WTC11 (cell line): ENCODE results near the gene ALDH3A2. TPM values are rescaled to one million over a fixed set of nuclear protein-coding genes. Genes with fewer than 3 reads are reported as not detected.
A peak's percentile ranks its signal among the peaks of the same experiment; 100 is the strongest.

ENCODE experiments used
- ATAC-seq: fragments of 200-7000 bp; cut with Tn5 transposase; 2 replicates; pipeline ENCODE4 v1.10.0; 2021; ENCODE audit warnings: mild to moderate bottlenecking, moderate library complexity
- CTCF ChIA-PET: fragments of 300-600 bp; sonication (Branson Sonifier 250); formaldehyde crosslinking; loops from one replicate; lab custom pipeline; 2021; ENCODE audit warnings: antibody characterized with exemption; lab: Charles Lee
- POLR2A ChIA-PET: fragments of 350-600 bp; sonication (Branson Sonifier 250); formaldehyde crosslinking; loops from one replicate; lab custom pipeline; 2021; ENCODE audit warnings: antibody characterized with exemption; lab: Charles Lee
- DNase-seq: peaks from one replicate; pipeline ENCODE4 v3.0.0; 2021; ENCODE audit warnings: low spot score
- H3K27ac Mint-ChIP-seq: 2 replicates; pipeline ENCODE4 v1.8.0; 2021; ENCODE audit warnings: mixed read lengths
- H3K27me3 Mint-ChIP-seq: 2 replicates; pipeline ENCODE4 v1.8.0; 2021; ENCODE audit warnings: low read depth, mild to moderate bottlenecking, moderate library complexity, mixed read lengths
- H3K36me3 Mint-ChIP-seq: 2 replicates; pipeline ENCODE4 v1.8.0; 2021; ENCODE audit warnings: mixed read lengths
- H3K4me1 Mint-ChIP-seq: 2 replicates; pipeline ENCODE4 v1.8.0; 2022; ENCODE audit warnings: mixed read lengths
- H3K4me3 Mint-ChIP-seq: 2 replicates; pipeline ENCODE4 v1.8.0; 2021; ENCODE audit warnings: mild to moderate bottlenecking, moderate library complexity, mixed read lengths
- H3K9me3 Mint-ChIP-seq: 2 replicates; pipeline ENCODE4 v1.8.0; 2021; ENCODE audit warnings: mixed read lengths
- IRF2 ChIP-seq: sonication (generic); formaldehyde crosslinking; IDR thresholded peaks from 2 replicates; pipeline ENCODE4 v1.8.0; 2022; ENCODE audit warnings: low read depth, missing genetic modification reagents, borderline replicate concordance
- NFATC4 ChIP-seq: fragments of 250-450 bp; sonication (Bioruptor Pico); IDR thresholded peaks from 2 replicates; pipeline ENCODE4 v1.9.0; 2021; ENCODE audit warnings: mild to moderate bottlenecking
- NFYB ChIP-seq: sonication (generic); formaldehyde crosslinking; conservative IDR thresholded peaks from 2 replicates; pipeline ENCODE4 v1.8.0; 2022; ENCODE audit warnings: low read depth, missing genetic modification reagents
- RELA ChIP-seq: sonication (generic); formaldehyde crosslinking; IDR thresholded peaks from 2 replicates; pipeline ENCODE4 v1.8.1; 2022; ENCODE audit warnings: missing genetic modification reagents, mild to moderate bottlenecking, borderline replicate concordance
- ZNF121 ChIP-seq: sonication (generic); formaldehyde crosslinking; IDR thresholded peaks from 2 replicates; pipeline ENCODE4 v1.8.0; 2023; ENCODE audit warnings: missing genetic modification reagents
- total RNA-seq: library from RNA; stranded (reverse); gene quantifications from 3 replicates; pipeline ENCODE4 v1.2.3, GENCODE V29; 2021
- TF ChIP-seq, protein P1 (sequence below): sonication (generic); formaldehyde crosslinking; IDR thresholded peaks from 2 replicates; pipeline ENCODE4 v1.8.1; 2022; ENCODE audit warnings: low read depth, missing genetic modification reagents, borderline replicate concordance
- TF ChIP-seq, protein P2 (sequence below): fragments of 200-600 bp; IDR thresholded peaks from 2 replicates; pipeline ENCODE4 v1.8.0; 2022; ENCODE audit warnings: antibody characterized with exemption
- TF ChIP-seq, protein P3 (sequence below): sonication (generic); formaldehyde crosslinking; IDR thresholded peaks from 2 replicates; pipeline ENCODE4 v1.8.0; 2023; ENCODE audit warnings: missing genetic modification reagents
- TF ChIP-seq, protein P4 (sequence below): sonication (generic); formaldehyde crosslinking; IDR thresholded peaks from 2 replicates; pipeline ENCODE4 v1.8.0; 2022; ENCODE audit warnings: mild to moderate bottlenecking, missing genetic modification reagents
- TF ChIP-seq, protein P5 (sequence below): sonication (generic); formaldehyde crosslinking; IDR thresholded peaks from 2 replicates; pipeline ENCODE4 v1.8.1; 2023; ENCODE audit warnings: mild to moderate bottlenecking, missing genetic modification reagents, moderate library complexity

Gene ALDH3A2
- total RNA-seq, 1 experiment from 2014 or later = 68.5 TPM

DNA sequence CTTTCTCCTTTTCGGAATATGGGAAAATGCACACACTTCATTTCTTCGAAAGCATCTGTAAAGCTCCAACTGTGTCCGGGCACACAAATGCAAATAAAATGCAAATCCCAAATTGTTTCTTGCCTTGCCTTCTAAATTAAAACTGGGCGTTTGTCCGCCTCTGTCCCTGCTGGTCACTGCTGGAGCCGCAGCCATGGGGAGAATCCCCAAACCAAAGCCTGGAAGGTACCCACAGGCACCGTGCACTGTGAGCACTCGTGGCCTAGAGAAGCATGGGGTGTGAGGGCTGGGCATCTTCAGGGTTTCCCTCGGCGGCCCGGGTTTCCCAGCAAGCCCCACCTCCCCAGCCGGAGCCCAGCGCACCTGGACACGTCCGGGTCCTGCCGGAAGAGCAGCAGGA is 64.9 kb downstream of the ALDH3A2 start:
- DNase-seq = peak; percentile 68
- H3K9me3 Mint-ChIP-seq = no peaks in the 10 kb centered on the region
- ChIA-PET CTCF (interaction anchor here (1.0 kb wide), 1 partner anchor 351 kb away, joined by 3 read pairs; the partner anchor contains the start of gene B9D1), POLR2A (no interaction called here)
- peak; percentile 69 for ATAC-seq
- H3K4me3 Mint-ChIP-seq = no peak overlapping the region
- no peaks in the 10 kb centered on the region for H3K36me3 Mint-ChIP-seq
- no peak overlapping the region for H3K27ac Mint-ChIP-seq
- peaks cover 11% of the 10 kb centered on the region; the same call in 1 of the 2 replicates for H3K4me1 Mint-ChIP-seq
- H3K27me3 Mint-ChIP-seq = no peaks in the 10 kb centered on the region
- TF ChIP-seq, protein P1, sequence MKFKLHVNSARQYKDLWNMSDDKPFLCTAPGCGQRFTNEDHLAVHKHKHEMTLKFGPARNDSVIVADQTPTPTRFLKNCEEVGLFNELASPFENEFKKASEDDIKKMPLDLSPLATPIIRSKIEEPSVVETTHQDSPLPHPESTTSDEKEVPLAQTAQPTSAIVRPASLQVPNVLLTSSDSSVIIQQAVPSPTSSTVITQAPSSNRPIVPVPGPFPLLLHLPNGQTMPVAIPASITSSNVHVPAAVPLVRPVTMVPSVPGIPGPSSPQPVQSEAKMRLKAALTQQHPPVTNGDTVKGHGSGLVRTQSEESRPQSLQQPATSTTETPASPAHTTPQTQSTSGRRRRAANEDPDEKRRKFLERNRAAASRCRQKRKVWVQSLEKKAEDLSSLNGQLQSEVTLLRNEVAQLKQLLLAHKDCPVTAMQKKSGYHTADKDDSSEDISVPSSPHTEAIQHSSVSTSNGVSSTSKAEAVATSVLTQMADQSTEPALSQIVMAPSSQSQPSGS (CRISPR knock-in tag) = no peak
- TF ChIP-seq, protein P2, sequence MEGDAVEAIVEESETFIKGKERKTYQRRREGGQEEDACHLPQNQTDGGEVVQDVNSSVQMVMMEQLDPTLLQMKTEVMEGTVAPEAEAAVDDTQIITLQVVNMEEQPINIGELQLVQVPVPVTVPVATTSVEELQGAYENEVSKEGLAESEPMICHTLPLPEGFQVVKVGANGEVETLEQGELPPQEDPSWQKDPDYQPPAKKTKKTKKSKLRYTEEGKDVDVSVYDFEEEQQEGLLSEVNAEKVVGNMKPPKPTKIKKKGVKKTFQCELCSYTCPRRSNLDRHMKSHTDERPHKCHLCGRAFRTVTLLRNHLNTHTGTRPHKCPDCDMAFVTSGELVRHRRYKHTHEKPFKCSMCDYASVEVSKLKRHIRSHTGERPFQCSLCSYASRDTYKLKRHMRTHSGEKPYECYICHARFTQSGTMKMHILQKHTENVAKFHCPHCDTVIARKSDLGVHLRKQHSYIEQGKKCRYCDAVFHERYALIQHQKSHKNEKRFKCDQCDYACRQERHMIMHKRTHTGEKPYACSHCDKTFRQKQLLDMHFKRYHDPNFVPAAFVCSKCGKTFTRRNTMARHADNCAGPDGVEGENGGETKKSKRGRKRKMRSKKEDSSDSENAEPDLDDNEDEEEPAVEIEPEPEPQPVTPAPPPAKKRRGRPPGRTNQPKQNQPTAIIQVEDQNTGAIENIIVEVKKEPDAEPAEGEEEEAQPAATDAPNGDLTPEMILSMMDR = 0 out of 2 replicates have a peak, but pooled peaks have one; percentile 13
- TF ChIP-seq, protein P3, sequence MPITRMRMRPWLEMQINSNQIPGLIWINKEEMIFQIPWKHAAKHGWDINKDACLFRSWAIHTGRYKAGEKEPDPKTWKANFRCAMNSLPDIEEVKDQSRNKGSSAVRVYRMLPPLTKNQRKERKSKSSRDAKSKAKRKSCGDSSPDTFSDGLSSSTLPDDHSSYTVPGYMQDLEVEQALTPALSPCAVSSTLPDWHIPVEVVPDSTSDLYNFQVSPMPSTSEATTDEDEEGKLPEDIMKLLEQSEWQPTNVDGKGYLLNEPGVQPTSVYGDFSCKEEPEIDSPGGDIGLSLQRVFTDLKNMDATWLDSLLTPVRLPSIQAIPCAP (CRISPR knock-in tag) = no peak
- TF ChIP-seq NFATC4 (CRISPR knock-in tag) = no peak
- TF ChIP-seq, all 79 proteins: peak for 1

DNA sequence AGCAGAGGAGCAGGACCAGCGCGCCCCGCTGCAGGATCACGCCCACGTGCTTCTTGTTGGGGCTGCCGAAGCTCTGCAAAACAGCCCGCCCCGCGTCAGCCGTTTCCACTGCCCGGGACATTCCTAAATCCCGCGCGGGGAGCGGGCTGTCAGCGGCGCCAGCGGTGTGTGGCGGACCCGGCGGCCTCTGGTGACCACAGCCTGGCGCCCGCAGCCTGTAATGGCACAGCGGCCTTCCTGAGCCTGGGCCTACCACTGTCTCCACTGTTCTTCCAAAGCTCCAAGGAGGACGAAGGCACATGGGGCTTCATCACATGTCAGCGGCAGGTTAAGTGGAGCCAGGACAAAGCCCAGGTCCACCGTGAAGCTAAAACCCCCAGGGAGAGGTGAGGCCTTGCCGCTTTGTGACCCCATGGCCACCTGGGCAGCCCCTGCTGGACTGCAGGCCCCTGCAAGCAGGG is 65.4 kb downstream of the ALDH3A2 start:
- DNase-seq = no peak
- Mint-ChIP-seq H3K36me3 (no peaks in the 10 kb centered on the region), H3K4me3 (no peak overlapping the region), H3K9me3 (no peaks in the 10 kb centered on the region), H3K27me3 (no peaks in the 10 kb centered on the region), H3K4me1 (peaks cover 11% of the 10 kb centered on the region; the same call in 1 of the 2 replicates), H3K27ac (no peak overlapping the region)
- TF ChIP-seq IRF2 (no peak), RELA (CRISPR knock-in tag) (0 out of 2 replicates have a peak, but pooled peaks have one; percentile 25)
- ATAC-seq = peak; percentile 10; the same call in 1 of the 2 replicates
- ChIA-PET CTCF (interaction anchor here (1.1 to 1.6 kb wide), 5 partner anchors 14 to 351 kb away, joined by 3 to 7 read pairs (median 4); partner anchors contain the start of gene B9D1), POLR2A (no interaction called here)

DNA sequence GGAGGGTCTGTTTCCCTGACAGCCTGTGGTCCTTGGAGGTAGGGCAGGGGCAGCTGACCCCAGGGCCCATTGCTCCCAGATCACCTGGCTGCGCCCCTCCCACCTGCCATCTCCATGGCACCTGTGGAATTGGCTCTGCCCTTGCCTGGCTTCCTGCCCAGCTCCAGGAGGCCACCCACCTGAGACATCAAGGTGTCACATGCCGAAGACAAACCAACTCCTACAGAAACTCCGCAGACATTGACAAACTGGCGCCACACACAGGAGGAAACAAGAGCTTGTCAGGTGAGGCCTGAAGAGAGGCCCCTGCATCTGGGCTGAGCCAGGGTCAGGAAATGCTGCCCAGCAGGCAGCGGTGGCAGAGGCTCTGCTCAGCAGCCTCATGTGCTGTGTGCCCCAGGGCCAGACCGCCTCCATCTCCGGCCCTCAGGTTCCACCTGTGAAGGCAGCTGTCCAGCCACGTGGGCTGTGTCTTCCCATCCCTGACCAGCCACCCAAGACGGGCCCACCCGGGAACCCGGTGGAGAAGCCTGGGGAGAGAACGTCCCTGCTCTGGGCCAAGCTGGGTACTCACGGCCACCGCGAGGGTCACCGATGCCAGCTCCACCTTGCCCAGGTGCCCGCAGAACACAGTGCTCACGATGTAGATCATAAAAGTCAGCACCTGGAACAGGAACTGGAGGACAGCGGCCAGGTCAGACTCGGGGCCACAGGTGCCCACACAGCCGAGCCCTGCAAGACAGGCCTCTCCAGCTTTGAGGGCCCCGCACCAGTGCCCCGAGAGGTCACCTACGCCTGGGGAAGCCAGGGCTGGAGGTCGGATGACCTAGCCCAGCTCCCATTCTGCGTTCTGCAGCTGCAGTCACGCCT is 66.2 kb downstream of the ALDH3A2 start:
- ChIA-PET CTCF (interaction anchor here (0.8 to 1.9 kb wide), 9 partner anchors 13 to 352 kb away, joined by 3 to 7 read pairs (median 4); partner anchors contain the start of genes ALDH3A2 and B9D1), POLR2A (no interaction called here)
- no peak overlapping the region for H3K4me3 Mint-ChIP-seq
- DNase-seq = no peak
- H3K4me1 Mint-ChIP-seq = peaks cover 11% of the 10 kb centered on the region; the same call in 1 of the 2 replicates
- TF ChIP-seq, protein P4, sequence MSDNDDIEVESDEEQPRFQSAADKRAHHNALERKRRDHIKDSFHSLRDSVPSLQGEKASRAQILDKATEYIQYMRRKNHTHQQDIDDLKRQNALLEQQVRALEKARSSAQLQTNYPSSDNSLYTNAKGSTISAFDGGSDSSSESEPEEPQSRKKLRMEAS (CRISPR knock-in tag) = peak; percentile 50; the same call in 1 of the 2 replicates
- no peak for TF ChIP-seq NFYB
- TF ChIP-seq, protein P5, sequence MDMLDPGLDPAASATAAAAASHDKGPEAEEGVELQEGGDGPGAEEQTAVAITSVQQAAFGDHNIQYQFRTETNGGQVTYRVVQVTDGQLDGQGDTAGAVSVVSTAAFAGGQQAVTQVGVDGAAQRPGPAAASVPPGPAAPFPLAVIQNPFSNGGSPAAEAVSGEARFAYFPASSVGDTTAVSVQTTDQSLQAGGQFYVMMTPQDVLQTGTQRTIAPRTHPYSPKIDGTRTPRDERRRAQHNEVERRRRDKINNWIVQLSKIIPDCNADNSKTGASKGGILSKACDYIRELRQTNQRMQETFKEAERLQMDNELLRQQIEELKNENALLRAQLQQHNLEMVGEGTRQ (CRISPR knock-in tag) = peak; percentile 56; the same call in 1 of the 2 replicates
- TF ChIP-seq ZNF121 = peak; percentile 89
- no peaks in the 10 kb centered on the region for H3K9me3 Mint-ChIP-seq
- no peak; the same call in 1 of the 2 replicates for ATAC-seq
- H3K36me3 Mint-ChIP-seq = no peaks in the 10 kb centered on the region
- no peaks in the 10 kb centered on the region for H3K27me3 Mint-ChIP-seq
- H3K27ac Mint-ChIP-seq = no peak overlapping the region
